ENCODE measurements around the gene ABLIM2. TPM values are rescaled to one million over a fixed set of nuclear protein-coding genes. Genes with fewer than 3 reads are reported as not detected.

ABLIM2 gene
- polyA plus RNA-seq, 4 donors = 6.2 to 8.4 (median 6.8) TPM

DNA sequence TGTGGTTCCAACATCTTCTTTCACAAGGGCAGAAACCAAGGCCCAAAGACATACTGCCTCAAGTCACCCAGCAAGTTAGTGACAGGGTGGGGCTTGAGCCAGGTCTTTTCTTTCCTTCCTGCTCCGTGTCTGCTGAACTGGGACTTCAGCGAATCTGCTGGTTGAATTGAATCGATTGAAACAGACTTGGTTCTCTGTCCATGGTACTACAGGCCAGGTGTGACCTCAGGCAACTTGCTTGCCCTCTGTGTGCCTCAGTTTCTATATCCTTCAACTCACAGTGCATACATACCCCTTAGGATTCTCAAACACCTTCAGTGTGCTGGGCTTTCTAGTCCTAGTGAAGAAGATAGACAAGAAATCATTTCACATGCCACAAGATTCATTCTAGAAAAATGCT is 2.0 kb upstream of the ABLIM2 start:
- no peak for DNase-seq (ENCODE audit: low read depth in 4 of 4, low spot score in 2 of 4)

DNA sequence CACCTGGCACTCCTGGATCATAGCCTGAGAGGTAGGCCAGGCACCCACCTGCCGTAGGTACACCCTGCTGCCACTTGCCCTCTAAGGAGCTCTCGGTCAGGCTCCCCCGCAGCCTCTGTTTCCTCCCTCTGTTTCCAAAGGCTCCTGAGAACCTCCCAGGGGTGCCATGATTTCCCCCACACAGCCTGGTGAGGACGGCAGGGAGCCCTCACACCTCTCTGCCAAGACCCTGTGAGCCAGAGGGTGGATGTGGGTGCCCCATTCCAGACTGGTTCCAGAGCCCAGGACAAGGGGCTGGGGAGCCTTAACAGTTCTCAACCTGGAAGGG is 1.6 kb upstream of the ABLIM2 start:
- no peak for DNase-seq (ENCODE audit: low read depth in 4 of 4, low spot score in 2 of 4)

DNA sequence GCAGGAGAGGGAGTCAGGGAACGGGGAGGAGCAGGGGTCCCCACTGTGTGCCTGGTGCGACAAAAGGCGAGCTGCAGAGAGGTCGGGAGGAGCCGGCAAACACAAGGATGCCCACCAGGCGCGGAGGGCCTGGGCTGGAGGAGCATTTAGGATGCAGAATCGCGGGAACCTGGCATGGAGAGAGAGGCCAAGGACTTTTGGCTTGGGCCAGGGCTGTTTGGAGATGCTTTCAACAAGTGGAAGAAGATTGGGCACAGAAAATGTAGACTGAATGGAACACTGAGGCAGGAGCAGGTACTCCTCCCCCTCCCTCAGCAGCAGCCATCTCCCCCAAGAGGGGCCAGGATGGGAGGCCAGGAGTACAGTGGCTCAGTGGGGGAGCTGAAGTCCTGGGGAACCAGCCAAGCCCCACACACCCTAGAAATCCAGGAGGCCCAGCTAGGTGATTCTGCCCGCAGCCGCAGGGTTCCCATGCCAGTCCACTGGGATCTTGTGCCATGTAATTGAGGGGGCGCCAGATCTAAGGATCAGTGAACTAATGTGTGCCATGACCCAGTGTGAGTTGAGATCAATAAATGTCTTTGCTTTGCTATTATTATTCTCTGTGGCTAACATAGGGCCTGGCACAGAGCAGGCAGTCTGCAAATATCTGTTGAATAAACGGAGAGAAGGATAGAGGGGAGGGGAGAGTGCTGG is 1.1 kb upstream of the ABLIM2 start:
- no peak for DNase-seq (ENCODE audit: low read depth in 4 of 4, low spot score in 2 of 4)

DNA sequence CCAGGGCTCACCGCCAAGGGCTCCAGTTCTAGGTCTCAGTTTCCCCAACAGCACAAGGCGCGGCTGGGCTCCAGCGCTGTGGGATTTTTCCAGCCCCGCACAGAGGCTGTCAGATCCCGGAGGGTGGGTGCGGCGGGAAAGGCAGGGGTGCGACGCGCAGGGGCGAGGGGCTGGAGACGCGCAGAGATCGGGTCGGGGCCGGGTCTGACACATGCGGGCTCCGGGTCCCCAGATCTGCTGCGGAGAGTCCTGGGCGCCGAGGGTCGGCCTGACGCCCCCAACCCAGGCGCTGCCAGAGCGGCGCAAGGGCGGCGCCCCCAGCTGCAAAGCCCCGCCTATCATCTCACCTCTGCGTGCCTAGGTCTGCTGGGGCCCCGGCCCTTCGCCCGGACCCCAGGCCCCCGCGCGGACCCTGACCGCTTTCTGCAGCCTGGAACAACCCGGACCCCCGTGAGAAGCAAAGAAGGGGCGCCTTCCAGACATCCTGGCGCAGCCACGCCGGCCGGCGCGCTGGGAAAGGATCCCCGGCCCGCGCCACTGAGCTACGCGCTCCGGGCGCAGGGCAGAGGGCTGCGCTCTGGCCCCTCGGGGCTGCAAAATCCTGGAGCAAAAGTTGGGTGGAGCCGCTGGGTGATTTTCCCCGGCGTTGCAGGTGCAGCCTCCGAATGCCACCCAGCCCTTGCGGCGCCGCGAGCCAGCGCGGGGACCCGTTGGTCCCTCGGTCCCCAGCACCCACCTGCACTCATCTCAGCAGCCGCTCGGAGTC is 486 bp downstream of the ABLIM2 start:
- no peak for DNase-seq (ENCODE audit: low read depth in 4 of 4, low spot score in 2 of 4)

DNA sequence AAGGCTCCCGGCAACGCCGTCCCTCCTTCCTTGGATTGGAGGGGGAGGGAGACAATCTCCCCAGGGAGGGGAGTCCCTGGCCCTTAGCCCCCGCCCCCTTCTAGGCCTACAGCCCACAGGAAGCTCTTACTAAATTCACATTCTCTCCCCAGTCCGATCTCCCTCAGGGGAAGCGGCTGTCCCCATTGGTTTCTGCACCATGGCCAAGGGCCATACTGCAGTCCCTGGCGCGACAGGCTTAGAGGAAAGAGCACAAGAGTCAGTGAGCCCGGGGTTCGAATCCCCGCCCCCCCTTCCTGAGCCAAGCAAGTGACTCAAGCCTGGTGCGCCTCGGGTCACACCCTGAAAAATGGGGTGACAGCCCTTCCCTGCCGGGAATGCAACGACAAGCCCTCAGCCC is 1.1 kb downstream of the ABLIM2 start:
- DNase-seq (ENCODE audit: low read depth in 4 of 4, low spot score in 2 of 4) = no peak

DNA sequence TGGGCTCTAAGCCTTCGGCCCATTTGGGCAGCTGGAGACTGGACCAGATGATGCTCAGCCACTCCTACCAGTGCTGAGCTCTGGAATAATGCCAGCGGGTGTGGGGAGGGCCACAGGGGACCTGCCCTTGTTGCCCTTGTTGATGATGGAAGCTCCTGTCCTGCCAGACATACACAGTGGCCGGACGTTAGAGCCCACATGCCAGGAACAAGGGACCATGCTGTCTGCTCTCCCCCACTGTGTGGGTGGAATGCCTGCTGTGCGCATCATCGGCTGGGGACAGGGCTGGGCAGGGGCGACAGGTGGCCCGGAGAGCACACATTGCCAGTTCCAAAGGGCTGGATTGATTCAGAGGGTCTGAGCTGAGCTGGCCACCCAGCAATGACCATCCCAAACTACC is 2.0 kb downstream of the ABLIM2 start:
- DNase-seq (ENCODE audit: low read depth in 4 of 4, low spot score in 2 of 4) = no peak

DNA sequence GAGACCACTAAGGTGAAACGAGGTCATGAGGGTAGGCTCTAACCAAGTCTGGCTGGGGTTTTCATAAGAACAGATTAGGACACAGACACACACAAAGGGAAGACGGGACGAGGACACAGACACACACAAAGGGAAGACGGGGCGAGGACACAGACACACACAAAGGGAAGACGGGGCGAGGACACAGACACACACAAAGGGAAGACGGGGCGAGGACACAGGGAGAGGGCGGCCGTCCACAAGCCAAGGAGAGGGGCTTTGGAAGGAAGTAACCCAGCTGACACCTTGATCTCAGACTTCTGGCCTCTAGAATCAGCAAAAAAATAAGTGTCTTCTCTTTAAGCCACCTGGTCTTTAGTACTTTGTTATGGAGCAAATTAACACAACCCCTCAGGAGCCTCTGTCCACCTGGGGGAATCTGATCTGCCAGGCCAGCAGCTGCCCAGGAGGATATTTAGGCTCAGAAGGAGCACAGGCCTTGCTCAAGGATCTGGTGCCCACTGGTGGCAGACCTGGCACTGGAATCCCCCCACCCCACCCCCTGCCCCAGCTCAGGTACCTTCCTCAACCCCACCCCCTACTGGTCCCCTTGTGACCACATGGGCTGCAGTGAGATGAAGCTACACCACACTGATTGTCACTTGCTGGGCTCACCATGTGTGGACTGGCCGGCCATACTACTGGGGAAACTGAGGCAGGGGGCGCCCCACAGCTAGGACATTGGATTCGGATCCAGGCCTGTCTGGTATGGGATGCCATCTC is 2.8 kb downstream of the ABLIM2 start:
- DNase-seq (ENCODE audit: low read depth in 4 of 4, low spot score in 2 of 4) = no peak

DNA sequence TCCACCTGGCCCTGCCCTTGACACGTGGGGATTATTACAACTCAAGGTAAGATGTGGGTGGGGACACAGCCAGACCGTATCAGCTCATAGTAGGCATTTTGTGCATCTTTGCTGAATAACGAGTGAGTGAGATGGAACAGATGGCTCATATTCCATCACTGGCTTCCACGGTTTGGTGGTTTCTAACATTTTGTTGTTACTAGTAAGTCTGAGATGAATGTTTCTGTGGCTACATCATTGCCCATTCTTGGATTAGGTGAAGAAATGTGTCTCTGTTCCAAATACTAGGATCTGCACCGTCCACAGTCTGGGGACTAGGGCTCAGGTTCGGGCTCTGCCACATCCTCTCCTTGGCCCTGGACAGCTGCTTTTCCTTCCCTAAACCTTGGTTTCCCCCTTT is 3.6 kb downstream of the ABLIM2 start:
- DNase-seq (ENCODE audit: low read depth in 4 of 4, low spot score in 2 of 4) = no peak

DNA sequence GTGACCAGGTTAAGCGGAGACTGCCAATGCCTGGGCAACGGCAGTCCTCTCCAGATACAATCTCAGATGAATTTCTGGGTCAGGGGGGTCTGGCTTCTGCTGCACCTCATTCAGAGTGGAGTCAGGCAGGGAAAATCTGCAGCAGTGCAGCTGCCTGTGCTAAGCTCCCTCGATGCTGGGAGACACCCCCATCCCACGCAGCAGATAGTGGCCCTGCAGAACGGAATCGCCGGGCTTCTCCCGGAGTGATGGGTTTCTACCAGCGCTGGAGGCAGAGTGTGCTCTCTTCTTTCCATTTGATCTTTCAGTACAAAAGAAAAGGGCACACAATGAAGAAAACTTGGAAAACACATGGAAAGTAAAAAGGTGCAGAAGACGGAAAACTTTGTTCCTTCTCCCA is 5.2 kb downstream of the ABLIM2 start:
- DNase-seq (ENCODE audit: low read depth in 4 of 4, low spot score in 2 of 4) = no peak

DNA sequence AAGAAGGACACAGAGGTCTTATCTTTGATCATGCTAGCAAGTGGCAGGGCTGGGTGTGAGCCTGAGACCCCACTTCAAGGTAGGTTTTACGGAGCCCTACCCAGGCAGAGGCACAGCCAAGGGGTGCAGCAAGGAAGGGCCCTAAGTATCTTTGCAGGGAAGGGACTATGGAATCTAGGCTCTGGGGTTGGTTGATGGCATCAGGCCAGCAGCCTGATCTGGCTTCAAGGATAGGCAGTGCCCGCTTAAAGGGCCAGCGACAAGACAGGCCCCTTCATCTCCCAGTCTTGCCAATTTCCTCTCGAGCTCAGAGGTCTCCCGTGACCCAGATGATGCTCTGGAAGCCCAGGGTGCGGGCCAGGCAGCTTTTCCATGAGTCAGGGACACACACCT is 5.8 kb downstream of the ABLIM2 start:
- no peak for DNase-seq (ENCODE audit: low read depth in 4 of 4, low spot score in 2 of 4)

DNA sequence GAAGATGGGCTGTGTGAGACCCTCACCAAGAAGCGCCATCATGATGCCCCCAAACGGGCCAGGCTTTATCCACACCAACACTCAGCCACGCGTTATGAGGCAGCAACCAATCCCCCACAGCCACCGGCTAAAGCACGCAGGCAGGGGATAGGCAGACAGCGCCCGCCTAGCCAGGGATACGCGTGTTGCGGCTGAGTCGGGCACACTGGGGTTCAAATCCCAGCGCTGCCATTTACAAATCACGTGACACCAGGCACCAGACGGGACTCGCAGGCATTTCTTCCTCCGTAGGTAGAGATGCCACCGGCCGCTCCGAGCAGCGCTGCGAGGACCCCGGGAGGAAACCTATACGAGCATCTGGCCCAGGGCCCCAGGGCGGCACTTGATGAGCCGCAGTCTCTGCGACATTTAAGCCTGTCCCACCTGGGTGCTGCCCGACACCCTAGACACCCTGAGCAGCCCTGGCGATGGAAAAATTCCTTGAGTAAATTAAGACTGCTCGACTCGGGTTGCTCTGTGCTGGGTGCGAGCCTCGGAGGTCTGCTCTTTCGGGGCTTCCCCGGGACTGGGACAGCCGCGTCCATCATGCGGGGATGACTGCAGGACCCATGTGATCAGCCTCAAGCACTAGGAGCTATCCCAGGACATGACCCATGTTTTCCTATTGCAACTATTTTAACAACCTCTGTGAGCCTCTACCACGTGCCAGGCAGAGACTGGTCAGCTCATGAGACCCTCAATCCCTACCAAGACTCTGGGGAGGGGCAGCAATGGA is 6.3 kb downstream of the ABLIM2 start:
- DNase-seq (ENCODE audit: low read depth in 4 of 4, low spot score in 2 of 4) = no peak

DNA sequence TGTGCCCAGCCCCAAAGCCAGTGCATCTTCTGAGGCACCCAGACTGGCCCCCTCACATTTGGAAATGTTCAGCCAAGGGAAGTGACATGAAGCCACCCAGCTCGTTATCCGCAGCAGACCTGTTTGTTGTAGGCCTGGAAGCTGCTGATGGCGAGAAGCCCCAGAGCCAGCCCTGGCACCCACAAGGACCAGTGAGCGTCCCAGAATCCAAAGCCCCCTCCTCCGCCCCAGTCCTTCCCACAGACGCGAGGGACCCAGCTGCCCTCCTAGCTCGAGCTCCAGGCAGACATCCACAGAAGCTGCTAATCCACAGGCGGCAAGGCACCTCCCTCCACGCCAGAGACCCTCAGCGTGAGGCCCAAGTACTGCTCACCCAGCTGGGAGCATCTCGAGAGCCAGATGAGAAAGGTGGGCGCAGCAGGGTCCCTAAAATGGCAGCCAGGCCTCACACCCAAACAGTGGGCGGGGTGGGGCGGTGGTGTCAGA is 7.4 kb downstream of the ABLIM2 start:
- DNase-seq (ENCODE audit: low read depth in 4 of 4, low spot score in 2 of 4) = no peak

DNA sequence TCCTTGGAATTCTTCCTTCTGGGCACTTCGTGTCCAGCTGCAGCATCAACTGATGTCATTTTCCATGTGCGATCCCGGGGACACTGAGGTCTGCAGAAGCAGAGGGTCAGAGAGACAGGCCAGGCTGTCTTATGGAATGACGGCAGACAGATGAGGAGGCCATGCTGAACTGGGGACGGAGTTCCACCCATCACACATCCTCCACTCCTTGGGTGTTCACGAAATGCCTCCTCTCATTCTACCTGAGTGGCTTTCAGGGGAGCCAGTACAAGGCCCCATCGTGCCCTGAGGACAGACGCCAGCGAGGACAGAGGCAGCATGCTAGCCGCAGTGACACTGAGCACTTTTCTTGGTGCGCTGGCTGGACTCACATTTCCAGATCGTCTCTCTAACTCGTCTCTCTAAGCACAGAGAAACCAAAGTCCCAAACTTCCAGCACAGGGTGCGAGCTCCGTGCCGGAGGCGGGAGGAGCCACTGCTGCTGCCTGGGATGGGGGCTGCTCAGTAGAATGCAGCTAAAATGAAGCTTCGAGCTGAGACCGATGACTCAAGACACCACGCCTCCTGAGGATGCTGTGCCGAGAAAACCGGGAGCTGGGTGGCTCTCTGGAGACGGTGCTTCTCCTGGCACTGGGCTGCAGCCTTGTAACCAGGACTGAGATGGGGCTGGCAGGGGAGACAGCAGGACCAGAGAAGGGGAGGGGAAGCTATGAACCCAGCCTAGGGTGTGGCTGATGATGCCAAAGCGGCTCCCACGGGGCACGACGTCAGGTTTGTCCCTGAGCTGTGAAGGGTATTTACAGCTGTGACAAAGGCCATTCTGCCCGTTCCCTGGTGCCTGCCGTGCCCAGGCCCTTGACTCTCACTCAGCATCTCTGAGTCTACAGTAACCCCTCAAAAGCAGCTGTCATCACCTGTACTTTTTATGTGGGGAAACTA is 8.2 kb downstream of the ABLIM2 start:
- DNase-seq (ENCODE audit: low read depth in 4 of 4, low spot score in 2 of 4) = no peak

DNA sequence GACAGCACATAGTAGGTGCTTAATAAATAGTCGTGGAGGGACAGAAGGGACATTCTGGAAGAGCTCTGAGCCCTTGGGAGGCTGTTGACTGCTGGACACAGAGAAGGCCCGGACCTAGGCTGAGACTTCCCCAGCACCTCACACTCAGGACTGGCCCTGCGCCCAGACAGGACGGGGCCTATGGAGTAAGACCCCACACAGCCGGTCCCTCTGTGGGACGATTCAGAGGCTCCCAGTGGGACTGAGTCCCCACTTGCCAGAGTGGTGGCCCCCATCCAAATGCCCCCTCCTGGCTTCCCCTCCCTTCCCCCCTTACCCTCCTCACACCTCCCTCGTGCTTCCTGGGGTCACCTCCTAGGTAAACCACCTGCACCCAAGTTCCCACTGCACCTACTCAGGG is 8.9 kb downstream of the ABLIM2 start:
- DNase-seq (ENCODE audit: low read depth in 4 of 4, low spot score in 2 of 4) = no peak

DNA sequence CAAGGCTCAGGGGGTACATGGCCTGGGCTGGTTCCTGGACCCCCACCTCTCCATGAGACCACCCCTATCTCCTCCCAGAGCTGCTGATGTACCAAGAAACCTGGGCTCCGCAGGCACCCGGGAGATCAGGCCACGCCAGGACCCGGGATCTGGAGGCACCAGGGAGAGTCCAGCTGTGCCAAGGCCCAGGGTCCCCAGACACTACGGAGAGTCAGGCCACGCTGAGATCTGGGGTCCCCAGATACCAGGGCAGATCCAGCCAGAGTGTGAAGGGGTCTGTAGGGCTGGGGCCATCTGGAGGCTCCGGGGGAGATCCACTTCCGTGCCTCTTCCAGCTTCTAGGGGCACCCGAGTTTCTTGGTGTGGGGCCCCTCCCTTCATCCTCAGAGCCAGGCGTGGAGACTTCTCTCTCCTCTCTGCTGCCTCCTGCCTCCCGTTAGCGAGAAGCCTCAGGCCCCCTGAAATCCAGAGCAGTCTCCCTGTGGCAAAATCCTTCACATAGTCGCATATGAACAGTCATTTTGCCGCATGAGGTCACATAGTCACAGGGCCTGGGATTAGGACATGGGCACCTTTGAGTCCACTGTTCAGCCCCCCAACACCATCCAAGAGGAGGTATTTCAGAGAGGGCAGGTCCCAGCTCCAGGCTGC is 9.7 kb downstream of the ABLIM2 start:
- DNase-seq (ENCODE audit: low read depth in 4 of 4, low spot score in 2 of 4) = no peak

DNA sequence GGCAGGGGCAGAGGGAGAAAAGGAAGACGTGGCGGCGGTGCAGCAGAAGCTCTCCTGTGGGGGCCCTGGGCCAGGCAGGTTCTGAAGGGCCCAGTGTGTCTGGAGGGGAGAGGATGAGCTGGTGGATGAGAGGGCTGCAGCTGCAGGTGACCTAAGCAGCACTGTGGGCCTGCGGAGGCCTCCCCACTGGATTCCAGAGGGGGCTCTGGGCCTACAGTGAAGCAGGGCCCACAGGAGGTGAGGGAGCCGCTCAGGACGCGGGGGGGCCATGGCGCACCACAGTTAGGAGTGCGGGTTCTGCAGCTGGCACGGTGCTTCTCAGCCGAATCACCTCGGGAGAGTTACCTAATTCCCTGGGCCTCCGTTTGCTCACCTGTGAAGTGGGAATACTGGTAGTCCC is 10.5 kb downstream of the ABLIM2 start:
- no peak for DNase-seq (ENCODE audit: low read depth in 4 of 4, low spot score in 2 of 4)

DNA sequence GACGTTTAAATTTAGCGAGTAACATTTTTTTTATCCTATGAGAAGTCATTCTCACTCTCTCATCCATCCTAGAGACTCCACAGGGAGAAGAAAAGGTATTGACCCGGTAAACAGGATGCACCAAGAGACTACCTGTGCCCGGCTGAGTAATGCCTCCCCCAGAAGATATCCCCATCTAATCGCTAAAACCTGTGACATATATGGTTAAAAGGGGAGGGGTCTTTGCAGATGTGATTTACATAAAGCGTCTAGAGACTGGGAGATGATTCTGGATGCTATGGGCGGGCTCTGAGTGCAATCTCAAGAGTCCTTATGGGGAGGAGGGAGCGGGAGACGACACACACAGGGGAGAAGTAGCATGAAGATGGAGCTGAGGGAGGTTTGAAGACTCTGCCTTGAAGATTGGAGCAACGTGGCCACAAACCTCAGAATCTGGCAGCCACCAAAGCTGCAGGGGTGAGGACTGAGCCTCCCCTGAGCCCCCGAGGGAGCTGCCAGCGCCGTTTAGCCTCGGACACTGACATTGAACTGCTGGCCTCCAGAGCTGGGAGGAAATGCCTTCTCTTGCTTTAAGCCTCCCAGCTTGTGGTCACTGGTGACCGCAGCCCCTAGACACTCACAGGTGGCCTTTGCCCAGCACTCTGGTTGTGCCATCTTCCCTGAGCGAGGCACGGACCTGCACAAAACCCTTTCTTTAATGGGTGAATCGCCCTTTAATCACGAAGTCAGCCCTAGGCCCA is 11.2 kb downstream of the ABLIM2 start:
- DNase-seq (ENCODE audit: low read depth in 4 of 4, low spot score in 2 of 4) = no peak

DNA sequence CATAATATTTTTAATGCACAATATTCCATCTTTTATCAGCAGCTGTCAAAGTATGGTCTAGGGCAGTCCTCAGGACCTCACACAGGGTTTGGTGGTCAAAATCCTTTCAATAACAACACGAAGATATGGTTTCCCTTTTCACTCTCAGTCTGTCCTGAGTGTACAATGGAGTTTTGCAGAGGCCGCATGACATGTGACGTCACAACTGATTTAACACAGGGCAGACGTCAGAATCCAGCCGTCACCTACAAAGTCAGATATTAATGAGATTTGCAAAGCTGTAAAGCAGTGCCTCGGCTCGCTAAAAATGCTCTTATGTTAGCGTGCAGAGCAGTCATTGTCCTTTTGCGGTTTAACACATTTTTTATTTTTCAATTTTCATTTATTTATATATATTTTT is 12.5 kb downstream of the ABLIM2 start:
- no peak for DNase-seq (ENCODE audit: low read depth in 4 of 4, low spot score in 2 of 4)

DNA sequence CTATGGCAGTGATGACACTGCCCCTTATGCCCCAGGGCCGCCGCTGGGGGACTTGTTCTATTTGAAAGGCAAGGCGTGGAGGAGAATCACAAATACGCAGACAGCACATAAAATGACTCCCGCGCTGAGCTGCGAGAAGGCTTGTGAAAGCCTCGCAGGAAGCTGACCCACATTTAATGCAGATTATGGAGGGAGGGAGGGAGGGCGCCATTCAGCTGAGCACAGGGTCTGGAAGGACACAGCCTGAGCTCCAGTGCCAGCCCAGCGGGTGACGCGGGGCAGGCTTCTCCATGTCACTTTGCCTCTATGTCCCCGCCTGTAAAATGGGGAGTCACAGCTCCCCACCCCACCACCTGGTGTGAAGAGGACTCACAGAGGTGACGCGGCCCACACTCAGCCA is 14.3 kb downstream of the ABLIM2 start:
- no peak for DNase-seq (ENCODE audit: low read depth in 4 of 4, low spot score in 2 of 4)
